NCI-H345 (cell line): ENCODE data around the gene SLC2A10.
"Not testable (repeated sequence)": the region's sequence is repeated elsewhere in the genome, so short reads cannot be mapped to it uniquely, and the experiment has no call there.

Source experiments
- DNase-seq: peaks from one replicate; lab custom pipeline; 2025; lab: John Stamatoyannopoulos, UW

The SLC2A10 gene

DNA sequence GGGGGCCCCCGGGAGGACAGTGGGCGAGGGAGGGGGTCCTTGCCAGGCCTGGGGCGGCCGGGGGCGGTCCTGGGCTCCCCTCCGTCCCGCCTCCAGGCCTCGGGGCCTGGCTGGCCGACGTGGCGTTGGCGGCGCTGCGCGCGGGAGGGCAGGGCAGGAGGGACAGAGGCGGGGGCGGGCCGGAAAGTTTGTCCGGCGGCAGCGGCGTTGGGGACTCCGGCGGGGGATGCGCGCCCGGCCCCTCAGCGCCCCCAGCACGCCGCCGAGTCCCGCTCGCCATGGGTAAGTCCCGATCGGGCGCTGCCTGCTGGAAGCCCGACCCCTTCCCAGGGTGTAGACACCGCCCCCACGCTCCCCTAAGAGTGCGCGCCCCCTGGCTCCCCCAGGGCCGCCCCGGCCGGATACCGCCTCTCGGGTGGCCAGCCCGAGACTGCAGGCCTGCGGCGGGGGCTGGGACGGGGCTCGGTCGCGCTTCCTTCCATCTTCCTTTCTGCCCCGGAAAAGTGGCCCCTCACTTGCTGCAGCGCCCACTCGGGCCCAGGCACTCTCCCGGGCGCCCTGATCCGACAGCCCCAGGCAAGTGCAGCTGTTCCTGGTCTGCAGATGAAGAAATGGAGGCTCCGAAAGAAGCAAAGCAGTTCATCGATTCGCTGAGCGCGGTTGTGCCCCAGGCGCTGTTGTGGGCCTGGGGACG, at the start of gene SLC2A10:
TSS of gene SLC2A10 (plus strand) at position 191 of the 694 bp plus-strand sequence. CDS start at position 279, 88 bp downstream.
- no peak for DNase-seq

DNA sequence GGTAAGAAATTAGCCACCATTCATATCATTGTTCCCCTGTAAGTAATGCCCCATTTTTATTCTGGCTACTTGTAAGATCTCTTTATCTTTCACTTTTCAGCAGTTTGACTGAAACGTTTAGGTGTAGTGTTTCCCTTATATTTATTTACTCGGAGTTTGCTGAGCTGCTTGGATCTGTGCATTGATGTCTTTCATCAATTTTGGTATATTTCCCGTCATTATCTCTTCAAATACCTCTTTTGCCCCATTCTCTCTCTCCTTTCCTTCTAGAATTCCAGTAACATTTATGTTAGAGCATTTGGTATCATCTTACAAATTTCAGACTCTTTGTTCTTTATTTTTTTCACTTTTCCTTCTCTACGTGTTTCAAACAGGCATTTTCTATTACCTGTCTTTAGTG, 49.0 kb upstream of the SLC2A10 start:
- DNase-seq, result no peak

DNA sequence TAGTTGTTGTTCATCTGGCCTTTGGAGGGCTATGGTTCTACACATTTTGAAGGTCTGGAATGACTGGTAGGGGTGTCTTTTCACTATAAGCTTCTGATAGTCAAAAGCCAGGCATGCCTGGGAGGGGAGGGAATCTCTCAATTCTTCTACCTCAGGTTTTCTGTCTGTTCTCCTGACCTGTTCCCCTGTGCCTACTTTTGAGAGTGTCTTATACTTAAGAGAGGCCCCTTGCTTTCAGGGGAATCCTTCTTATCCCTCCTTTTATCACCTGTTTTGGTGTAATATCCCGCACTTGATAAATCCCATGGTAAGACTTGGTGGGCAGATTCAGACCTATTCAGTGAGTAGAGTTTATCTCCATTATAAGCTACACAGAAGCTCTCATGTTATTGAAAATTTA, 47.8 kb upstream of the SLC2A10 start:
- DNase-seq, result no peak

- DNase-seq, result no peak
Observed at GRCh38 chr20:46663531-46663930, 45.9 kb upstream of the SLC2A10 start.

DNA sequence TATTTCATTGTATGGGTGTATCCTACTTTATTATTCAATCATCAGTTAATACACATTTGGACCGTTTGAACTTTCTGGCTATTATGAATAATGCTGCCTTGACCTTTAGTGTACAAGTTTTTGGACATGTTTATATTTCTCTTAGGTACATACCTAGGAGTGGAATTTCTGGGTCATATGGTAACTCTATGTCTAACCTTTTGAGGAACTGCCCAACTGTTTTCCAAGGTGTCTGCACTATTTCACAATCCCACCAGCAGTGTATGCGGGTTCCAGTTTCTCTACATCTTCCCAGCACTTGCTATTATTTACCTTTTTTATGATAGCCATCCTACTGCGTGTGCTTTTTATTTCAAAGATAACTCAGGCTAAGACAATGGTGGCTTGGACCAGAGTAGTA, 43.8 kb upstream of the SLC2A10 start:
- no peak for DNase-seq

DNA sequence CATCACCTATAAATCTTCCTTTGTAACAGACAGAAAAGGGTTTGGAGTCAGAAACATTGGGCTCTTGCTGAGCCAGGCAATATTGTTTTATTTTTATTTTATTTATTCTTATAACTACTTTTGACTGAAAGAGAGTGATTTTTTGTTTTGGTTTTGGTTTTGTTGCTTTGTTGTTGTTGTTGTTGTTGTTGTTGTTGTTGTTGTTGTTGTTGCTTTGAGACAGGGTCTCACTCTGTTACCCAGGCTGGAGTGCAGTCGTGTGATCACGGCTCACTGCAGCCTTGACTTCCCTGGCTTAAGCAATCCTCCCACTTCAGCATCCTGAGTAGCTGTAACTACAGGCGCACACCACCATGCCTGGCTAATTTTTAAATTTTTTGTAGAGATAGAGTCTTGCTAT, 43.1 kb upstream of the SLC2A10 start:
- no peak for DNase-seq

GRCh38 chr20:46666818-46667515, 42.5 kb upstream of the SLC2A10 start:
- no peak for DNase-seq

GRCh38 chr20:46670228-46670584, 39.2 kb upstream of the SLC2A10 start:
- DNase-seq, result no peak

DNA sequence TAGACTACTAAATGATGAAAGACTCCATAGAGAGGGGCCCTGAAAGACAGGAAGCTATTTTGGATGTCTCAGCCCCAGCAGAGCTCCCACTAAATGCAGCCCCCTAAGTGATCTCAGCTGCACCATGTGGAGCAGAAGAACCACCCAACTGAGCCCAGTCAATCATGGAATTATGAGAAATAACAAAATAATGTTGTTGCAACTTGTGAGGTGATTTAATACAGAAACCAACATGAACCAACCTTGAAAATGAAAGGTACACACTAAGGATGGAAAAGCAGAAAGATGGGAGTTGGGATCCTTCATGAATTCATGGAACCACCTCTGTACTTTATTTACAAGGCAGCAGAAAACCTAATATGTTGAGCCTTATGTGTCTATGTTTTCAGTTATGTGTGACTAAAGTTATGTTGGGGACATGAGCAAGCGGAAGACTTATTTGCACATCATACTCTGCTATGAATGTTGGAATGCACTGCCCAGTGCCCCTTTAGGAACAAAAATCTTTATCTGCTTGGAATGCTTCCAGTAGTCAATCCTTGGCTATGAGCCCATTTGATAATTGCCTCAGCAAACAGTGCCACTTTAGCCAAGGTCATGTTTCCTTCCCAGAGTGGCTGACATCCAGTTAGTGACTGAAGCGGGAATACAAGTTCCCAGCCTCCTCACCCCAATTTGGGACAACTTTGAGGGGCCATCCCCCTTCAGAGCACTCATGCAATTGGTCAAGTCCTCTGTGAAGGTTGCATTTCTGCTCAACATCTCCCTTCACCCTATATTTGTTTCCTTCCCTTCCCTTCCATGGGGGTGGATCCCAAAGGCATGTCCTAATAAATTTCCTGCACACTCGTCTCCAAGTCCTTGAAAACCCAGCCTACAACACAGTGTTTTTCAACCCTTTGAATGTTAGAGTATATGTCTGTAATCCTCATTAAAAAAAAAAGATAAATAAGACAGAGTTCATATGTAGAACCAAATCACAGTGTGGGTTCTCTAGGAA, 38.6 kb upstream of the SLC2A10 start:
- DNase-seq, result no peak

- DNase-seq, result no peak
Observed at GRCh38 chr20:46671866-46672542, 37.4 kb upstream of the SLC2A10 start.

GRCh38 chr20:46672543-46673148, 36.8 kb upstream of the SLC2A10 start:
- no peak for DNase-seq

- DNase-seq, result no peak
Observed at GRCh38 chr20:46673394-46674252, 35.8 kb upstream of the SLC2A10 start.

- no peak for DNase-seq
Observed at GRCh38 chr20:46674253-46675083, 35.0 kb upstream of the SLC2A10 start.

DNA sequence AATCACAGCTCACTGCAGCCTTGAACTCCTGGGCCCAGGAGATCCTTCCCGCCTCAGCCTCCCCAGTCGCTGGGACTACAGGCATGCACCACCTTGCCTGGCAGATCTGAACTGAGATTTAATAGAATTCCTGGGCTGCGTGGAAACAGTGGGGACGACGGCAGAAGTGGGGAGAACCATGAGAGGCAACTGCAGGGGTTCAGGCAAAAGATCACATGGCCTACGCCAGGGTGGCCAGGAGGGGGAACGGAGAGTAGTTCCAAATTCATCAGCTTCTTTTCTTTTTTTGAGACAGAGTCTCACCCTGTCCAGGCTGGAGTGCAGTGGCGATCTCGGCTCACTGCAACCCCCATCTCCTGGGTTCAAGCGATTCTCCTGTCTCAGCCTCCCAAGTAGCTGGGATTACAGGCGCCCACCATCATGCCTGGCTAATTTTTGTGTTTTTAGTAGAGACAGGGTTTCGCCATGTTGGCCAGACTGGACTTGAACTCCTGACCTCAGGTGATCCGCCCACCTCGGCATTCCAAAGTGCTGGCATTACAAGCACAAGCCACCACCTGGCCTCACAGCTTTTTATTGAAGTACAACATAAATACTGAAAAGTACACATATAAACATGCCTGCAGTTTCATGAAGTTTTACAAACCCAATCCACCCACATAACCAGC, 32.7 kb upstream of the SLC2A10 start:
- not testable (repeated sequence) for DNase-seq

- no peak for DNase-seq
Observed at GRCh38 chr20:46677608-46678007, 31.8 kb upstream of the SLC2A10 start.

DNA sequence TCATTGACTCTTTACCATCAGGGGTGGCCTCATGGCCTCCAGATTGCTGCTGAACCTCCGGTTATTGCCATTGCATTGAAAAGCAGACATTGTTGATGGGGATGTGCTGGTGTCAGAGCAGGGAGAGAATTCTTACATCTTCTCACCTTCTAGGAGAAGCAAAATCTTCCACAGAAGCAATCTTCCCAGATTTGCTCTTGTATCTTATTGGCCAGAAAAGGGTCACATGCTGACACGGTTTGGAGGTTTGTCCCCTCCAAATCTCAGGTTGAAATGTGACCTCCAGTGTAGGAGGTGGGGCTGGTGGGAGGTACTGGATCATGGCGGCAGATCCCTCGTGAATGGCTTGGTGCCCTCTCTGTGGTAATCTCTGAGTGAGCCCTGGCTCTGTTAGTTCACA, 30.9 kb upstream of the SLC2A10 start:
- DNase-seq, result no peak

GRCh38 chr20:46680684-46681031, 28.8 kb upstream of the SLC2A10 start:
- no peak for DNase-seq

DNA sequence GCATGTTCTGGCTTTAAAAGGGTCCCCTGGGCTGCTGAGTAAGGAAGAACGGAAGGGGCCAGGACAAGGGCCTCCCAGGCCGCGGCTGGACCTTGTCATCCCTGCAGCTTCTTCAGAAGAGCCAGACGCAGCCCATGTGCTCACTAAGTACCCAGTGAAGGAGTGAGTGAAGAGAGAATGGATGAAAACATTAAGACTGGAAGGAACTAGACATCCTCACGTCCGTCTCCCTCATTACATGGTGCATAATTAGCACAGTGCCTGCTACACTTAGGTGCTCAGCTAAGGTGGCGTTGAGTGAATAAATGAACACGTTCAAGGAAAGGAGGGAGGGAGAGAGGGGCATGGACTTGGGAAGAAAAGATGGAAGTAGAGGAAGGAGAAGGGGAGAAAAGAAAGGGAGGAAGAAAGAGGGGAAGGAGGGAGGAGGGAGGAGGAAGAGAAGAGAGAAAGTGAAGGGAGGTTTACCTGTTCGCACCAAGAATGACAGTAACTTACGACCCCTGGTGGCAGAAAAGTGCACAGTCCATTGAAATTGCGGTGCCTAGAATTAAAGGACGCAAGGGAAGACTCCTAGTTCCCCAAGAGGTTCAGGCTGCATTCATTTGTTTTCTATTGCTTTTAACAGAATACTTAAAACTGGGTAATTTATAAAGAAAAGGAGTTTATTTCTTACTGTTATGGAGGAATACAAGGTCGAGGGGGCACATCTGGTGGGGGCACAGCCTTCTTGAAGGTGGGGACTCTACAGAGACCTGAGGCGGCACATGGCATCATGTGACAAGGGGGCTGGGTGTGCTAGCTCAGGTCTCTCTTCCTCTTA, 28.2 kb upstream of the SLC2A10 start:
- DNase-seq, result peak; percentile 78
